Aorta (tissue), 5 donors: ENCODE results near the gene ANKRD16. TPM values are rescaled to one million over a fixed set of nuclear protein-coding genes. Genes with fewer than 3 reads are reported as not detected.
"Not testable (repeated sequence)": the region's sequence is repeated elsewhere in the genome, so short reads cannot be mapped to it uniquely, and the experiment has no call there.

ENCODE experiments used
- ATAC-seq: fragments of 200-7000 bp; cut with Tn5 transposase; one replicate; pipeline ENCODE4 v1.9.1; 2022; ENCODE audit warnings: moderate library complexity; ENCODE audit not compliant: low FRiP score
- DNase-seq, 2 donors: peaks; one replicate each; pipeline ENCODE4 v3.0.0-alpha.2; 2020
- H3K27ac ChIP-seq, 2 donors: one replicate each; pipeline ENCODE4 v1.5.1; 2013; ENCODE audit warnings: low read length in 2 of 2, mild to moderate bottlenecking in 2 of 2, moderate library complexity in 2 of 2, control low read depth in 1 of 2, inconsistent platforms in 1 of 2, low read depth in 1 of 2
- H3K27me3 ChIP-seq, 2 donors: one replicate each; pipeline ENCODE4 v1.6.1; 2013; ENCODE audit warnings: control low read depth in 1 of 2, low read length in 1 of 2, mild to moderate bottlenecking in 1 of 2, moderate library complexity in 1 of 2; ENCODE audit not compliant: insufficient read depth in 2 of 2, control insufficient read depth in 1 of 2
- H3K36me3 ChIP-seq, 2 donors: one replicate each; pipeline ENCODE4 v1.6.1; 2013; ENCODE audit warnings: control low read depth in 1 of 2, low read length in 1 of 2, mild to moderate bottlenecking in 1 of 2; ENCODE audit not compliant: insufficient read depth in 2 of 2, control insufficient read depth in 1 of 2
- H3K4me1 ChIP-seq, 2 donors: one replicate each; pipeline ENCODE4 v1.6.1; 2013; ENCODE audit warnings: low read length in 2 of 2, control low read depth in 1 of 2, mild to moderate bottlenecking in 1 of 2, moderate library complexity in 1 of 2; ENCODE audit not compliant: insufficient read depth in 2 of 2, control insufficient read depth in 1 of 2
- H3K4me3 ChIP-seq, 2 donors: one replicate each; pipeline ENCODE4 v1.5.1; 2013; ENCODE audit warnings: low read length in 2 of 2, control low read depth in 1 of 2, mild to moderate bottlenecking in 1 of 2
- H3K9me3 ChIP-seq: one replicate; pipeline ENCODE4 v1.6.1; 2013; ENCODE audit warnings: mild to moderate bottlenecking, low read length; ENCODE audit not compliant: control insufficient read depth
- WGBS, 2 donors: extraction: QIAGEN DNeasy Blood & Tissue Kit; methylation state at CpG; one replicate each; pipeline ENCODE4 v1.1.7; 2013; 5-methylcytosine and 5-hydroxymethylcytosine counted together
- intact Hi-C, 2 donors: fragments of 100-400 bp; cut with DNase I; formaldehyde crosslinking; loops; one replicate each; pipeline versions ENCODE4 v1.14.2 to v1.15.0; 2022
- polyA plus RNA-seq, 2 donors: library from polyadenylated mRNA; stranded (reverse); fragments of 200-250 nt; gene quantifications; one replicate each; pipeline ENCODE4 v1.2.3, GENCODE V29; 2013
- total RNA-seq, 2 donors: library from RNA; stranded (reverse); fragmentation: NEBNext Ultra II Directional; extraction: Animal tissue kit (Norgen Biotek cat#: 25700); gene quantifications; one replicate each; pipeline ENCODE4 v1.2.1, GENCODE V29; 2021
- donor health status: healthy with polysubstance abuse.
- donor health status: Bipolar disorder and iron deficiency.
- donor health status: DM: no; HTN: no; CAD: no.
- donor health status: DM: no; HTN: no; CAD: no.
- donor health status: DM: yes; HTN: yes; CAD: no.

Gene ANKRD16
- total and polyA plus RNA-seq, 4 donors = 4.6 to 8.8 (median 6.4) TPM

GRCh38 chr10:5832946-5833345 is 56.7 kb downstream of the ANKRD16 start:
- DNase-seq (no peak), ATAC-seq (no peak)
- Histone ChIP-seq H3K27me3 (no peaks in the 10 kb centered on the region), H3K36me3 (no peaks in the 10 kb centered on the region), H3K4me1 (no peaks in the 10 kb centered on the region), H3K27ac (no peak overlapping the region), H3K4me3 (no peak overlapping the region), H3K9me3 (no peaks in the 10 kb centered on the region)
- intact Hi-C loops = no loop called here
- WGBS, 2 donors = 86 to 91% methylated on average over 13 of the region's 13 CpGs

GRCh38 chr10:5831446-5831782 is 58.3 kb downstream of the ANKRD16 start:
- intact Hi-C loops = no loop called here
- ATAC-seq (peak; percentile 22), DNase-seq (no peak)
- H3K27ac ChIP-seq = no peak overlapping the region
- no peaks in the 10 kb centered on the region for H3K9me3 ChIP-seq
- H3K4me3 ChIP-seq = no peak overlapping the region
- H3K36me3 ChIP-seq = no peaks in the 10 kb centered on the region
- no peaks in the 10 kb centered on the region for H3K4me1 ChIP-seq
- 89 to 94% methylated on average over 8 of the region's 8 CpGs for WGBS, 2 donors
- H3K27me3 ChIP-seq = no peaks in the 10 kb centered on the region

- no peak overlapping the region for H3K4me3 ChIP-seq
- DNase-seq (no peak), ATAC-seq (peak; percentile 38)
- H3K27me3 ChIP-seq = no peaks in the 10 kb centered on the region
- H3K4me1 ChIP-seq = no peaks in the 10 kb centered on the region
- H3K27ac ChIP-seq = no peak overlapping the region
- intact Hi-C loops = no loop called here
- WGBS, 2 donors = 94 to 95% methylated on average over 14 of the region's 14 CpGs
- H3K36me3 ChIP-seq = no peaks in the 10 kb centered on the region
- no peaks in the 10 kb centered on the region for H3K9me3 ChIP-seq
Observed at GRCh38 chr10:5830629-5831445, 58.9 kb downstream of the ANKRD16 start.

- Histone ChIP-seq H3K4me1 (no peaks in the 10 kb centered on the region), H3K36me3 (no peaks in the 10 kb centered on the region), H3K27me3 (no peaks in the 10 kb centered on the region), H3K9me3 (no peaks in the 10 kb centered on the region), H3K27ac (no peak overlapping the region), H3K4me3 (no peak overlapping the region)
- intact Hi-C loops = no loop called here
- 80 to 83% methylated on average over 9 of the region's 9 CpGs for WGBS, 2 donors
- DNase-seq = no peak
- ATAC-seq = no peak
Observed at GRCh38 chr10:5829267-5829666, 60.4 kb downstream of the ANKRD16 start.

GRCh38 chr10:5828725-5829124 is 61.0 kb downstream of the ANKRD16 start:
- WGBS, 2 donors = 91 to 92% methylated on average over 16 of the region's 16 CpGs
- DNase-seq = no peak

GRCh38 chr10:5827841-5828240 is 61.9 kb downstream of the ANKRD16 start:
- H3K4me3 ChIP-seq = no peak overlapping the region
- H3K27ac ChIP-seq = no peak overlapping the region
- H3K36me3 ChIP-seq = no peaks in the 10 kb centered on the region
- ATAC-seq = no peak
- no peaks in the 10 kb centered on the region for H3K4me1 ChIP-seq
- no peaks in the 10 kb centered on the region for H3K9me3 ChIP-seq
- WGBS, 2 donors = 86 to 87% methylated on average over 6 of the region's 6 CpGs
- no peak for DNase-seq
- H3K27me3 ChIP-seq = no peaks in the 10 kb centered on the region
- intact Hi-C loops = no loop called here

More at GRCh38 chr10:5828725-5829124, 61.0 kb downstream of the ANKRD16 start:
- intact Hi-C loops = no loop called here
- ATAC-seq = no peak
- H3K27me3 ChIP-seq = no peaks in the 10 kb centered on the region
- H3K27ac ChIP-seq = no peak overlapping the region
- no peaks in the 10 kb centered on the region for H3K4me1 ChIP-seq
- no peak overlapping the region for H3K4me3 ChIP-seq
- H3K9me3 ChIP-seq = no peaks in the 10 kb centered on the region
- no peaks in the 10 kb centered on the region for H3K36me3 ChIP-seq

- H3K27me3 ChIP-seq, H3K27ac ChIP-seq, H3K36me3 ChIP-seq, H3K9me3 ChIP-seq, DNase-seq, H3K4me1 ChIP-seq, ATAC-seq, H3K4me3 ChIP-seq, intact Hi-C loops: not testable (repeated sequence)
- 93 to 95% methylated on average over 6 of the region's 6 CpGs for WGBS, 2 donors
Observed at GRCh38 chr10:5826511-5826910, 63.2 kb downstream of the ANKRD16 start.

- H3K4me3 ChIP-seq = no peak overlapping the region
- H3K27ac ChIP-seq = no peak overlapping the region
- DNase-seq (peak in 1 of 2 donors; percentile 64), ATAC-seq (no peak)
- no peaks in the 10 kb centered on the region for H3K9me3 ChIP-seq
- H3K4me1 ChIP-seq = no peaks in the 10 kb centered on the region
- intact Hi-C loops = loop anchor here in 1 of 2 donors (10.0 kb wide), 1 partner anchor 134 kb away; the partner anchor contains the start of gene TASOR2
- WGBS, 2 donors = 90 to 91% methylated on average over 6 of the region's 6 CpGs
- no peaks in the 10 kb centered on the region for H3K36me3 ChIP-seq
- H3K27me3 ChIP-seq = no peaks in the 10 kb centered on the region
Observed at GRCh38 chr10:5818894-5819293, 70.8 kb downstream of the ANKRD16 start.

- H3K4me3 ChIP-seq = no peak overlapping the region
- no peak for ATAC-seq
- WGBS, 2 donors = 93 to 94% methylated on average over 2 of the region's 2 CpGs
- no peak overlapping the region for H3K27ac ChIP-seq
- H3K4me1 ChIP-seq = no peaks in the 10 kb centered on the region
- no peak for DNase-seq
- no peaks in the 10 kb centered on the region for H3K36me3 ChIP-seq
- no peaks in the 10 kb centered on the region for H3K27me3 ChIP-seq
- intact Hi-C loops = loop anchor here in 1 of 2 donors (10.0 kb wide), 1 partner anchor 133 kb away; the partner anchor contains the start of gene TASOR2
- no peaks in the 10 kb centered on the region for H3K9me3 ChIP-seq
Observed at GRCh38 chr10:5818048-5818331, 71.7 kb downstream of the ANKRD16 start.
